K562 (cell line): Measurements from ENCODE around the gene OOSP1. TPM values are rescaled to one million over a fixed set of nuclear protein-coding genes. Genes with fewer than 3 reads are reported as not detected.

Experiments used
- ARID2 ChIP-seq: fragments of 450-650 bp; IDR thresholded peaks from 2 replicates; pipeline ENCODE4 v1.6.1; 2017; ENCODE audit warnings: antibody characterized with exemption, mild to moderate bottlenecking
- BCLAF1 ChIP-seq, 2 experiments: fragments of 450-650 bp in 1 of 2; IDR thresholded peaks; 2 replicates each; pipeline ENCODE4 v1.6.1; 2011 to 2017; ENCODE audit warnings: low read depth in 2 of 2, antibody characterized with exemption in 1 of 2, borderline replicate concordance in 1 of 2, low read length in 1 of 2, mild to moderate bottlenecking in 1 of 2, mixed read lengths in 1 of 2; ENCODE audit not compliant: control insufficient read depth in 1 of 2
- BRD9 ChIP-seq: fragments of 450-650 bp; IDR thresholded peaks from 2 replicates; pipeline ENCODE4 v1.6.1; 2018; ENCODE audit warnings: low read depth; ENCODE audit not compliant: partially characterized antibody
- CBX2 ChIP-seq: fragments of 200-600 bp; sonication (generic); IDR thresholded peaks from one replicate; pipeline ENCODE4 v1.6.1; 2012; ENCODE audit warnings: mild to moderate bottlenecking, low read length, inconsistent platforms; ENCODE audit not compliant: insufficient read depth, poor library complexity, severe bottlenecking
- CHD1 ChIP-seq: fragments of 200-600 bp; sonication (generic); IDR thresholded peaks from one replicate; pipeline ENCODE4 v1.6.1; 2012; ENCODE audit warnings: mild to moderate bottlenecking, moderate library complexity, low read length, inconsistent platforms
- DIDO1 ChIP-seq: fragments of 450-650 bp; IDR thresholded peaks from 2 replicates; pipeline ENCODE4 v1.6.1; 2016; ENCODE audit warnings: low read depth, missing biosample characterization, missing genetic modification characterization
- E2F4 ChIP-seq: sonication (generic); formaldehyde crosslinking; IDR thresholded peaks from 2 replicates; pipeline ENCODE4 v1.8.0; 2022; ENCODE audit warnings: mild to moderate bottlenecking, low read depth, missing genetic modification reagents
- EHMT2 ChIP-seq: fragments of 450-650 bp; IDR thresholded peaks from 2 replicates; pipeline ENCODE4 v1.6.1; 2018; ENCODE audit warnings: antibody characterized with exemption
- HNRNPH1 ChIP-seq: fragments of 200-400 bp; formaldehyde crosslinking; optimal IDR thresholded peaks from 2 replicates; pipeline ENCODE3; 2017; ENCODE audit warnings: low read depth, mild to moderate bottlenecking, low read length, moderate library complexity
- IRF9 ChIP-seq: fragments of 450-650 bp; IDR thresholded peaks from 2 replicates; pipeline ENCODE4 v1.6.1; 2016; ENCODE audit warnings: missing biosample characterization, missing genetic modification characterization
- LEF1 ChIP-seq: fragments of 450-650 bp; IDR thresholded peaks from 2 replicates; pipeline ENCODE4 v1.6.1; 2016; ENCODE audit warnings: mild to moderate bottlenecking
- MEF2A ChIP-seq: IDR thresholded peaks from 2 replicates; pipeline ENCODE4 v1.6.1; 2011; ENCODE audit warnings: low read depth, mild to moderate bottlenecking, low read length, moderate library complexity; ENCODE audit not compliant: control insufficient read depth
- TRIM28 ChIP-seq: fragments of 450-650 bp; IDR thresholded peaks from 2 replicates; pipeline ENCODE4 v1.6.1; 2017
- ZBTB7A ChIP-seq: IDR thresholded peaks from 2 replicates; pipeline ENCODE4 v1.6.1; 2011; ENCODE audit warnings: low read depth, mild to moderate bottlenecking, low read length, moderate library complexity, borderline replicate concordance; ENCODE audit not compliant: control insufficient read depth
- ZNF253 ChIP-seq: fragments of 250-450 bp; sonication (Bioruptor Pico); conservative IDR thresholded peaks from 2 replicates; pipeline ENCODE4 v1.6.1; 2021; ENCODE audit warnings: mild to moderate bottlenecking
- ZNF324 ChIP-seq: fragments of 250-450 bp; sonication (Bioruptor Pico); IDR thresholded peaks from 2 replicates; pipeline ENCODE4 v1.4.0; 2020; ENCODE audit warnings: mild to moderate bottlenecking
- ZNF668 ChIP-seq: fragments of 250-450 bp; sonication (Bioruptor Pico); IDR thresholded peaks from 2 replicates; pipeline ENCODE4 v1.8.0; 2022; ENCODE audit warnings: mild to moderate bottlenecking, inconsistent platforms
- polyA plus RNA-seq, 8 experiments: library from polyadenylated mRNA; depleted of rRNA in 4 of 8; stranded (reverse) in 5 of 8; unstranded in 3 of 8; fragments of >200 nt; fragmentation: Nextera tagmentation in 2 of 8; fragmentation: Illumina TruSeq in 1 of 8; extraction: Ambion mirVana in 2 of 8; extraction: Trizol in 1 of 8; gene quantifications; 2 replicates each; pipeline versions ENCODE4 v1.2.1 to v1.2.3, GENCODE V29; 2011 to 2014; ENCODE audit warnings: inconsistent platforms in 1 of 8, missing spikeins in 1 of 8
- total RNA-seq, 7 experiments: library from RNA; depleted of rRNA in 6 of 7; stranded (reverse); fragments of >200 nt in 6 of 7; fragmentation: Illumina TruSeq in 2 of 7; extraction: Trizol in 2 of 7; gene quantifications; 2 replicates each; pipeline versions ENCODE4 v1.2.1 to v1.2.3, GENCODE V29; 2011 to 2021; ENCODE audit warnings: low replicate concordance in 1 of 7
- TF ChIP-seq, protein P1 (sequence below): IDR thresholded peaks from 2 replicates; pipeline ENCODE4 v1.6.1; 2016; ENCODE audit warnings: missing genetic modification characterization, missing compliant biosample characterization

OOSP1 gene
- total and polyA plus RNA-seq, 9 of the 15 experiments (the other 6 are each of a cell fraction or from before 2014, with no cell fraction given) = 0.14 to 3.0 (median 0.61) TPM

GRCh38 chr11:59967677-59968394, 29.6 kb downstream of the OOSP1 start (continued):
- TF ChIP-seq BCLAF1 (IDR thresholded peaks at IDR 0.05; ENCODE audit: borderline replicate concordance in 1 of 2, control insufficient read depth in 1 of 2, low read depth in 2 of 2, low read length in 1 of 2) (no peak), TRIM28 (no peak), BRD9 (peak; percentile 58), CHD1 (no peak), LEF1 (peak; percentile 92), ARID2 (no peak), DIDO1 (tag) (no peak), HNRNPH1 (no peak), E2F4 (CRISPR knock-in tag) (no peak), MEF2A (no peak), ZNF324 (CRISPR knock-in tag) (no peak), ZNF253 (CRISPR knock-in tag) (no peak), ZNF668 (CRISPR knock-in tag) (no peak), ZBTB7A (no peak), CBX2 (no peak), EHMT2 (no peak), IRF9 (tag) (peak; percentile 48; the same call in 1 of the 2 replicates)
- TF ChIP-seq, protein P1, sequence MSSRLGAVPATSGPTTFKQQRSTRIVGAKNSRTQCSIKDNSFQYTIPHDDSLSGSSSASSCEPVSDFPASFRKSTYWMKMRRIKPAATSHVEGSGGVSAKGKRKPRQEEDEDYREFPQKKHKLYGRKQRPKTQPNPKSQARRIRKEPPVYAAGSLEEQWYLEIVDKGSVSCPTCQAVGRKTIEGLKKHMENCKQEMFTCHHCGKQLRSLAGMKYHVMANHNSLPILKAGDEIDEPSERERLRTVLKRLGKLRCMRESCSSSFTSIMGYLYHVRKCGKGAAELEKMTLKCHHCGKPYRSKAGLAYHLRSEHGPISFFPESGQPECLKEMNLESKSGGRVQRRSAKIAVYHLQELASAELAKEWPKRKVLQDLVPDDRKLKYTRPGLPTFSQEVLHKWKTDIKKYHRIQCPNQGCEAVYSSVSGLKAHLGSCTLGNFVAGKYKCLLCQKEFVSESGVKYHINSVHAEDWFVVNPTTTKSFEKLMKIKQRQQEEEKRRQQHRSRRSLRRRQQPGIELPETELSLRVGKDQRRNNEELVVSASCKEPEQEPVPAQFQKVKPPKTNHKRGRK (tag) = no peak
